ENCODE data around the gene GPANK1.
"Not testable (repeated sequence)": the region's sequence is repeated elsewhere in the genome, so short reads cannot be mapped to it uniquely, and the experiment has no call there.

GPANK1 gene

DNA sequence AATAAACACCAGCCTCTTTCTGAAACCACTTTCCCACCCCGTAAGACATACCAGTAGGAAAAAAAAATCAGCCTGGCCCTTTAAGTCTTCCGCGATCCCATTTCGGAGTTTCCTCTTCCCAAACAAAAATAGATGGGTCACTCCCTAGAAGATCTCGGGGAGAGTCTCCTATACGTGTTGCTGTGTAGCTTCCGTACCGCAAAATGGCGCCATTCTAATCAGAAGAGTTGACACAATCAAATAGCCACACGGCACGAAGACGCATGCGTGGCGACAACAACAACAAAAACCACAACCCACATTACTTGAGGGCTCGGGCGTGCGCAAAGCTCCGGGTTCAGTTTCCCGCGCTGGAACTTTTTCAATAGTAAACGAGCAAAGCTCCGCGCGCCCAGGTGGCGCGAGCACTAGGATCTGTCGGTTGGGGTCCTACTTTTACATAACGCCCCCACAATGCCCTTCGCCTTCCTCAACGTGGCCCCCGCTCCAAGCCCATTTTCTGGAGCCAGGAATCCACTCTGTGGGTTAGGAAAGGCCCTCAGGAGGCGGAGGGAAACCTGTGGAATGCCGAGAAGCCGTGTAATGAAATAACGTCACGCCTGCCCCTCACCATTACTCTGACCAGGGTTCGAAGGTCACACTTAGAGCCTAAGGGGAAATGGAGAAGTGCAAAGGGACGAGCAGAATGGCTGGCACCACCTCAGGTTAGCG is at the start of gene GPANK1:
Gene GPANK1, minus strand, starts transcription at position 208 of the 711 bp plus-strand sequence. CDS start 519 bp downstream, outside the sequence.
- peak; percentile 35 for FAIRE-seq

GRCh38 chr6:31713991-31714684 is 49.3 kb upstream of the GPANK1 start:
- FAIRE-seq, result no peak

GRCh38 chr6:31713465-31713864 is 48.7 kb upstream of the GPANK1 start:
- no peak for FAIRE-seq

DNA sequence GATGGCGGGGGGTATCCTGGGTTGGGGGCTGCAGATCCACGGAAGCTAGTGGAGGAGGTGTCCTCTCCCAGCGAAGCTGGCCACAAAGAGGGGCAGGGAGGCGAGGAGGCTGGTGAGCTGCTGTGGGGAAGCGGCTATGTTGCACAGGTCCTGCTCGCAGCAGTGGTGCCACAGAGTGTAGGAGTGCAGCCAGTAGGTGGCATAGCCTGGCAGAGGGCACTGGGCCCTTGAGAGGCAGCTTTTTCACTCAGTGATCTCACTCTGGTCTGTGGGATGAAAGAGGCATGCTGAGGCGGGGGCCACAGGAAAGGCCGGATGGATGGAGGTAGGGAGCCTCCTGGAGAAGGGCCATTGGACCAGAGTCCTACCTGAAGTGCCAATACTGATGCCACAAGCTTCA is 47.5 kb upstream of the GPANK1 start:
- FAIRE-seq, result no peak

DNA sequence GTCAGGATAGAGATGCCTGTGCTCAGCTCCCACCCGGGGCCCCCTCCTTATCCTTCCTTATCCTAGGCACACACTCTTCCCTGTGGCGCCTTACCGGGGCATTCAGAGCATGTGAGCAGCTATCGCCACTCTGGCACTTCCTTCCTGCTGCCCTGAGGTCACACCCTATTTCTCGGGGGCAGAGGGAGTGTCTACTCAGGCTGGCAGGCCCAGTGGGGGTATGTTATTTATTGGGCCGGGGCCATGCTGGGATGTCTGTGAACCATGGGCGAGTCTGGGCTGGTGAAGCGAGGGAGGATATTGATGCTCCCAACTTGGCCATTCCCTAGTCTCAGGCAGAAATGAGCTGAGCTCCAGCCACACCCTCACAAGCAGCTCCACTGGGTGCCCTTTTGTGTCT is 46.4 kb upstream of the GPANK1 start:
- no peak for FAIRE-seq

DNA sequence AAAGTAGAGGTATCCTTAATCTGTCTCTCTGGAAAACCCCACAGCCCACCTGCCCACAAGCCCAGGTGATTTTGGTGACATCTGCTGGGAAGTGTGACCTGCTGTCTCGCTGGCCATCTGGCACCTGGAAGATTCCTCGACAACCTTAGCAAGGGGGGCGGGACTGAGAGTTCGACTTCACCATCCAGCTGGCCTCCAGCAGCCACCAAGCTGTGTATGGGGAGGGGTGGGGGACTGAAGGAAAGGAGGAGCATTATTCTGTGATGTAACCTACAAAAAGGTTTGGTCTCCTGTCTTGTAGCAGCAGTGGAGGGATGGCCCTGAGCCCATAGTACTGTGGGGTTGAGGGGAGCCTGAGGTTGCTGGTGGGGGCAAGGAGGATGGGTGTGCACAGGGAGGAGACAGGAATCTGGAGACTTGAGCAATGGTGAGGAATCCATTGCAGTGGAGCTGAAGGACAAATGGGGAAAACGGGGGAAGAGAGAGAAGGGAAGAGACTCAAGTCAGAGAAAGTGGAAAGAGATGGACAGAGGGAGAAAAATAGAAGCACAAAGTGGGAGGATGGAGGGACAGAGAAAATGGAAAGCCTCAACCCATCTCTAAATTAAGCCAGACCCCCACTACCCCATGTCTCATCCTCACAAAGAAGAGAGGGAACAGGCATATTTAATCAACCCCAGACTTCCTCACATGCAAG is 45.9 kb upstream of the GPANK1 start:
- FAIRE-seq, result no peak

GRCh38 chr6:31709157-31709556 is 44.4 kb upstream of the GPANK1 start:
- FAIRE-seq, result not testable (repeated sequence)

DNA sequence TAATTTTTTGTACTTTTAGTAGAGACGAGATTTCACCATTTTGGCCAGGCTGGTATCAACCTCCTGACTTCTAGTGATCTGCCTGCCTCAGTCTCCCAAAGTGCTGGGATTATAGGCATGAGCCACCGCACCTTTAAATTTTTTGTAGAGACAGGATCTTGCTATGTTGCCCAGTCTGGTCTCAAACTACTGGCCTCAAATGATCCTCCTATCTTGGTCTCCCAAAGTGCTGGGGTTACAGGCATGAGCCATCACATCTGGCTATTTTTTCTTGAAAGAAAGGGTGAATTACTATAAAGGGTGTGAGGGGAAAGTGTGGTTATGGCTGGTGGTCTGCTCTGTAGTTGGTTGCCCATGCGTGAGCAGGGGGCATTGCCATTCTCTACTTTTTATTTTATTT is 43.4 kb upstream of the GPANK1 start:
- FAIRE-seq, result no peak

- no peak for FAIRE-seq
These were observed 42.9 kb upstream of the GPANK1 start for GRCh38 chr6:31707701-31708100.

DNA sequence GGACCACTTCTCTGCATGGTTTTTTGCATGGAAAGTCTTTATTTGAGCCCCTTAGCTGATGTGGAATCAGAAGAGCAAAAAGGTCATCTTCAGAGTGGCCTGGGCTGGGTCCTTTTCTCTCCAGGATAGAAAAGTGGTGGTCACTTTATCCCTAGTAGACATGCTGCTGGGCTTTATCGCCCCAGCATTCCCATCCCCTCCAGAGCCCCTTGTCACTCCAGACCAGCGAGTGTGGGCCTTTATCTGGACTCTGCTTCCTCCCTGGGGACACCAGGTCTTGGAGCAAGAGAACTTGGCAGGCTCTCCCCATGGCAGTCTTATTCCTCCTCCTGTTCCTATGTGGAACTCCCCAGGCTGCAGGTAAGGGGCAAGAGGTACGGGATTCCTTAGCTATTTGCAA is 41.8 kb upstream of the GPANK1 start, which contains the start of gene LY6G6F:
Gene LY6G6F, plus strand, starts transcription at position 268 of the 400 bp plus-strand sequence. Its CDS starts 41 bp downstream, at position 309.
- no peak for FAIRE-seq

GRCh38 chr6:31705931-31706330 is 41.1 kb upstream of the GPANK1 start:
- FAIRE-seq, result no peak

GRCh38 chr6:31702819-31703716 is 38.3 kb upstream of the GPANK1 start, which contains the start of gene ABHD16A:
TSS of gene ABHD16A (minus strand) at chr6:31703324. CDS start at chr6:31703281, 43 bp downstream.
- FAIRE-seq, result peak; percentile 96

DNA sequence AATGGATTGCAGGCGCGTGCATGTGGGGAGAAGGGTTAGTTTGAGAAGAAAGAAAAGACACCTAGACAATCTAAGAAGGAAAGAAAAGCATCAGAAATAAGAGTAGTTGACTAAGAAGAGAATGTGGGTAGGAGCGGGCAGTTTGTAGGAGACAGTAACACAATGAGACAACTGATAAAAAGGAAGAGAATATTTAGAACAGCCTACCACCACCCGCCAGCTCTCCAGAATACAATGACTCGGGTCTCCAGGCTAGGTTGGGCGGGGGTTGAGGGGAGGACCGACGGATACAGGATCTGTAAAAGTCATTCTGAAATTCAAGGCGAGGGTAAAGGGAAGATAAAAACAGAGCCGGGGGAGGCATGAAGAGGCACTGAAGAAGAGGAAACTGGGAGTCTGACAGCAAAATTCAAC is 37.6 kb upstream of the GPANK1 start:
- no peak for FAIRE-seq

- no peak for FAIRE-seq
These were observed 37.0 kb upstream of the GPANK1 start for GRCh38 chr6:31701666-31702404.

DNA sequence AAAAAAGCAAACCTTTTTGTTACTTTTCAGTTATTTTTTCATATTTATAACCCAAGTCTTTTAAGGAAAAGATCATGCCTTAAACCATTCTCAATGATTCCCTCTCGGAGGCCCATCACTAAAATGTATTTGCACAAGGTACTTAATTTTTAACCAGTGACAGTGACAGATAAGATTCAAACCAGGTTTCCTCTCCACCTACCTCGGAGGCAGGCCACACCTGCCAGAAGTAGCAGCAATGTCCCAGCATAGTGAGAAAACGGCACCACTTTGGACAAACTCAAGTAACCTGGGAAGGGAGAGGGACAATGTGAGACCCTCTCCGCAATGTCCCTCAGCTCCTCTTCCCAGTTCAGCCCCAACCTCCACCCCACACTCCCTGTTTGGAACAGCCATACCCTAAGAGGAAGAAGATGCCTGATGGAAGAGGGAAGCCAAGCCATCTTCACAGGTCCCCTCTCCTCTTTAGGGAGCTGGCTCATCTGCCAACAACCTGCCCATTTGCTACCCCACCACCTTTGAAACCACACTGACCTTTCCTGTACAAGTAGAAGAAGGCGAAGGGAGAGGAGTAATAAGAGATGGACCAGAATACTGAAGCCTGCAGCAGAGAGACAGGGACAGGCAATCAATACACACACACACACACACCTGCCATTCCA is 36.1 kb upstream of the GPANK1 start:
- FAIRE-seq, result no peak

- no peak for FAIRE-seq
These were observed 32.8 kb upstream of the GPANK1 start for GRCh38 chr6:31697555-31697954.

GRCh38 chr6:31693535-31693934 is 28.7 kb upstream of the GPANK1 start:
- no peak for FAIRE-seq

- no peak for FAIRE-seq
These were observed 28.1 kb upstream of the GPANK1 start for GRCh38 chr6:31692886-31693285.

GRCh38 chr6:31692353-31692752 is 27.6 kb upstream of the GPANK1 start:
- FAIRE-seq, result no peak

DNA sequence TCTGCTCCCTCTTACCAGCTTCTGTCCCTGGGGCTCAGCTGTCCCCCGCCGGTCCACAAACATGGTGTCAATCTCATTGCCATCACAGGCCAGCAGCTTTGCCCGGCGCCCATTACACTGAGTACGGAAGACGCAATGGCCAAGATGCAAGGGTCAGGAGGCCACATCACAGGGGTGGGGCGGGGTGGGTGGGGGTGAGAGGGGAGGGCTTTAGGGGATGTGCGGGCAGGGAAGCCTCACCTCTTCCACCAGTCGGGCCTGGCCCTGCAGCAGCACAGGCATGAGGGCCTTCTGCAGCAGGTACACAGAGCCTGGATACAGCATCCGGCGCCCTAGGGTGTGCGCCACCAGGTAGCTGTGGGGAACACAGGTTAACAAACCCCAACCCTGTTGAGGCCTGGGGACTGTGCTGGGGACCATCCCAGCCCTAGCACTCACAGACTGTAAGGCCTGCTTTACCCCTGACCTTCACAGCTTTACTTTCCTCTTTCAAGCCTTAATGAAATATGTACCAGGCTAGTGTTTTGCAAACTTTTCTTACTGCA is 26.8 kb upstream of the GPANK1 start:
- no peak for FAIRE-seq

DNA sequence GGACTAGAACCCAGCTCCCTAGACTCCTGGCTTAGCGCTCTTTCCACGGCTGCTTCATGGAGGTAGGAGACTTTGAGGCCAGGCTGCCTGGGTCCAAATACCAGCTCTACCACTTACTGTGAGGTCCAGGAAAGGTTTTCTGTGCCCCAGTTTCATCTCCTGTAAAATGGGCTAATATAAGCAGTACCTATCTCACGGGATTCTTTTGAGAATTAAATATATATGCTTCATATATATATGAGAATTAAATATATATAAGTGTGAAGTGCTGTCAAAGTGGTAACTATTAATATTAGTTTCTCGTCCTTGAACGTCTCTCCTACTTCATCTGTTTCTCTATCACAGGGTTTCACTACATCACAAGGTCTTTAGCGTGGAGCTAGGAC is 26.3 kb upstream of the GPANK1 start:
- FAIRE-seq, result no peak

Measured in A204.1 (cell line).